Endothelial cell of hepatic sinusoid (primary cell): ENCODE results near the gene HDAC8.

Experiments
- in situ Hi-C: cut with HindIII; loops from 2 replicates; pipeline ENCODE4 v1.10.0; 2017; ENCODE audit warnings: low sequenced_read_pairs

Gene HDAC8

GRCh38 chrX:72301781-72302180 is 270.9 kb downstream of the HDAC8 start:
- in situ Hi-C loops: no loop called here

DNA sequence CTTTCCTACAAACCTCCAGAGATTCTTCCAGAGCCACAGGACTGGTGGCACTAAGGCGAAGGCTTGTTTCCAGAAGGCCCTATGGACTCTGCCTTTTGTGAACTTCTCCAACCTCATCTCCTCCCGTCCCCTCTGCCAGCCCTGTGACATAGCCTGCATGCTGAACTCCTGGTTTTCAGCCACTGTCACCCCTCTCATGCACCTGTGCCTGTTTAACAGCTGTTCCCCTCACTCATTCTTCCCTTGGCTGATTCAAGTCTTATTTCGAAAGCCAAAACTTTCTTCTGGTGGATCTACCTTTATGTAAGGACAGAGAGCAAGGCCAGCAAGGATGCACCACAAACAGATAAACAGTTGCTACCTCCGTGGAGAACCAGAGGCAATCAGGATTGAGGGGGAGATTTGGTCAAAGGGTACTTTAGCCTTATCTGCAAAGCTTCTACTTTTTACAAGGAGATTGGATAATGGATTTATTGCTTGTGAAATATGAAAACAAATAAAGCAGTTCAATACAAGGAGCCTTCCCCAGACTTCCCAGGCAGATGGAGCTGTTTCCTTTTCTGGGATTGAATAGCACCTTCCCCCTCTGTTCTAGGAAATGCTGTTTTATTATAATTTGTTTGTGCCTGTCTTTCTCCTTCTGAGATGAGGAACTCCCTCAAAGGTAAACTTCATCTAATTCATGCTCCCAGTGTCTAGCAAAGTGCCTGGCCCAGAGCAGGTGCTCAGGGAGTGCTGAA is 272.6 kb downstream of the HDAC8 start:
- in situ Hi-C loops: loop anchor here (5.0 kb wide), 2 partner anchors 47 to 58 kb away; no protein-coding TSS in a partner anchor

DNA sequence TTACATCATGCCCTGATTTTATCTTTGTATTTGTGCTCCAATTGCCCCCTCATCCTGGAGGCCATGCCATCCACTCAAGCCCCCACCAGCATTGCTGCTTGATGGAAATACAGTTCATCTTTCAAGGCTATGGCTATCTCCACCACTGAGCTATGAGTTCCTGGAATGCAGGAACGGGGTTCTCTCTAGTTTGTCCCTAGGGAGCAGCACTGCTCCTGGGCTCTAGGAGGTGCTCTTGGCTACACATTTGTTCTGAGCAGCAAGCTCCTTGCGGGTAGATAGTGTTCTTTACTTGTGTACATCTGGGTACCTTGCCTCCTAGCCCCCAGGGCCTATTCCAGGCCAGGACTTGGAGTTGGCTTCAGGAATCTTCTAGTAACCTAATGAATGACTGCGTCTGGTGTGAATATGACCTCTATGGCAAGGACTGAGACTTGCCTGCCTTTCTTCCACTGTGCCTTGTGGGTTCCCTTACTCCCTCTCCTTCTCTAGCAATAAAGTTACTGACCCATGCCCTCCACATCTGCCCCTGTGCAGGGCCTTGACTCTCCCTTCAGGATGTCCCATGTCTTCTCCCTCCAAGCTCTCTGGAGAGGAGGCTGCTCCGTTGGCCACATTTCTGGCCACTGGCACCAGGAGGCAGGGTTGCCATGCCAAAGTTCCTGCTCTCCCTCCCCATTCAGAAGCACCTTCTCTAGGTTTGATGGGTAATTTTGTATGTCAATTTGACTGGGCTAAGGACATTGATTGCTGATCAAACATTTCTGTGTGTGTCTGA is 274.5 kb downstream of the HDAC8 start:
- in situ Hi-C loops: loop anchor here (5.0 kb wide), 2 partner anchors 49 to 56 kb away; no protein-coding TSS in a partner anchor

DNA sequence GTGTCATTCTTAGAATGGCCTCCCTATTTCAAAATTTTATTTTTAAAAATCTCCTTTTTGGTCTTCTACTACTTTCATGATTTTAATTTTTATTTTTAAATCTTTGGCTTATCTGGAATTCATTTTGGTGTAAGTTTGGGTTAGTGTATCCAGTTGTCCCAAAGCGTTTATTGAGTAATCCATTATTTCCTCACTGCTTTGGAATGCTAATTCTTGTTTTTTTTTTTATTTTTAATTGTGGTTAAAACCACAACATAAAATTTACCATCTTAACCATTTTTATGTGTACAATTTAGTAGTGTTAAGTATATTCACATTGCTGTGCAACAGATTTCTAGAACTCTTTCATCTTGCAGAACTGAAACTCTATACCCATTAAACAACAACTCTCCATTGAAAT is 275.7 kb downstream of the HDAC8 start:
- in situ Hi-C loops: loop anchor here (5.0 kb wide), 2 partner anchors 50 to 55 kb away; no protein-coding TSS in a partner anchor

DNA sequence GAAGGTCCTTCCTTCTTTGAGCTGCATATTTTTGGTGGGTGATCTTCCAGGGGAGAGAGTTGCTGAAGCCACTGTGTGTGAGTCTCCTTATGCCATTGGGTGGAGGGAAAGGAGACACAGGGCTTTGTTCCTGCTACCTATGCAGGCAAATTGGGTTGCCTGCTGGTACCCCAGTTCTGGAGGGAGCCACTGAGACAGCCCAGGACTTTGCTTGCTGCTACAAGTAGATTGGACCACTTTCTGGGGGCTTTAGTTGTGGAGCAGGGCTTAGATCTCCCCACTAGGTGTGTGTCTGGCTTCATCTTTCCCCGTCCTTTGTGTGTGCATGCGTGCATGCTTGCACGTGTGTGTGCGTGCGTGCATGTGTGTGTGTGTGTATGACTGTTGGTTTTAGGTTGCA is 276.9 kb downstream of the HDAC8 start:
- in situ Hi-C loops: loop anchor here (5.0 kb wide), 2 partner anchors 52 to 53 kb away; no protein-coding TSS in a partner anchor

GRCh38 chrX:72294497-72294896 is 278.1 kb downstream of the HDAC8 start:
- in situ Hi-C loops: no loop called here

- in situ Hi-C loops: no loop called here
Measured at GRCh38 chrX:72282302-72282701, 290.3 kb downstream of the HDAC8 start.

DNA sequence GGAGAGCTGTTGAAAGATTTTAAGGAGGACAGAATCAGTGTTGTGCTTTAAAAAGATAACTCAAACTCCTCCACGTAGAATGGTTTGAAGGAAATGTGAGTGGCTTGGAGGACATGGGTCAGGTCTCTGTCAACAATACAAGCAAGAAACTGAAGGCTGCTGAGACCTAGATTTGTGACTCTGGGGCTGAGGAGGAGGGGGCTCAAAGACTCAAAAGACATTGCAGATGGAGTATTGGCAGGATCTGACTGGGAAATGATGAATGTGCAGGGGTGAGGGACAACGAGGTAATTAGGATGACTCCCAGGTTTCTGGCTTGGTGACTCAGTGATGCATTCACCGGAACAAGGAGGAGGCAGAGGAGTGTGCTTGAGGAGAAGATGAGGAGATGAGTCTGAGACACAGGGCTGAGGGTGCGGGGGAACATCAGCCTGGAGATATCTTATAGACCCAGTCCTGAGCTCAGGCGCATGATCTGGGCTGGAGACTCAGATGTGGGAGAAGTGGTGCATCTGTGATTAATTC is 292.3 kb downstream of the HDAC8 start:
- in situ Hi-C loops: no loop called here
